Activated CD4-positive, alpha-beta T cell treated with anti-CD3 and anti-CD28 coated beads, Interleukin-10, Interleukin-2, amounts not matched to agents 100 ng/mL and 50 ng/mL, durations not matched to agents 16 hours and 8 hours (primary cell): ENCODE results near the gene CSNK1G1.
"Not testable (repeated sequence)": the region's sequence is repeated elsewhere in the genome, so short reads cannot be mapped to it uniquely, and the experiment has no call there.

ENCODE experiments used
- DNase-seq: peaks from one replicate; pipeline ENCODE4 v3.0.0-alpha.2; 2020

Gene CSNK1G1

DNA sequence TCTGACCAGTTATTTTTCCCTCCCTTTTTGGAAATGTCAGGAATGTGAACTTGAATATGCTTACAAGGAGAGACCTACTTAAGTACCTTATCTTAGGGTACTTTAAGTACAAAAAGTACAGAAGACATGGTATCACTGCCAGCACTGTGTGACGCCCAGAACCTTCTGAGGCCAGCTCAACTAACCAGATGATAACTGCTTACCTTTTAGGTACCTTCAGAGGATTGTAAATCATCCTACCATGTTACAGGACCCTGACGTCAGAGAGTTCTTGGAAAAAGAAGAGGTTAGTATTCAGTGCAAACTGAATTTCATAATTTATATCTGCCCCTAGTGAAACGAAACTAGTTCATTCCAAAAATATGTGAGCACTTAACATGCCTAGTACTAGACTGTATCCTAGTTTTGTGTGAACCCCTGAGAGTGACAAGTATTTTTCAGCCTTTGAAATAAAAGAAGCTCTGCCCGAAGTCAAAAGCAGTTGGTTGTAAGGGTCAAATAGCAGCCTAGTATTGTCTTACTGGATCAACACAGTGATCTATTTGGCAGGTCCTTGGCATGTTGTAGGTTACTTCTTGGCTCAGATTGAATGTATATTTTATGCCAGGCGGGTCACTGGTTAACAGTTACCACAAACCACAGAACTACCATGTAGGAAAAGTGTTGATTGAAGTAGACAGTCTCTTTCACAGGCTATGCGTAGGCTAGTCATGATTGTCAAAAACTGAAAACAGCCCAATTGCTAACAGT lies 228.3 kb downstream of the CSNK1G1 start:
- DNase-seq: no peak

DNA sequence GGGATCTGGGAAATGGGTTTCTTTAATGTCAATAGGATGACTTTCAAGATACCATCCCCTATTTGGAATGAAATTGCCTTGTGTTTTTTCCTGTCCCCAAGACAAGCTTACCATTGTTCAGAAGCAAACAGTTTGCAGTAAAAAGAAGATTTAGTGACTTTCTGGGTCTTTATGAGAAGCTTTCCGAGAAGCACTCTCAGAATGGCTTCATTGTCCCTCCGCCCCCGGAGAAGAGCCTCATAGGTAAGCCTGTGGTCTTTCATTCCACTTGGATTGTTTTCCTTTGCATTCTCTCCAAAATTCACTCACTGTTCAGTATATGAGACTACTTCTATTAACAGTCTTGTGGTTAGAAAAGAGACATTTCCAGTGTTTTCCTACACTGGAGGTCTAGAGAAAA lies 230.0 kb downstream of the CSNK1G1 start:
- DNase-seq: no peak

DNA sequence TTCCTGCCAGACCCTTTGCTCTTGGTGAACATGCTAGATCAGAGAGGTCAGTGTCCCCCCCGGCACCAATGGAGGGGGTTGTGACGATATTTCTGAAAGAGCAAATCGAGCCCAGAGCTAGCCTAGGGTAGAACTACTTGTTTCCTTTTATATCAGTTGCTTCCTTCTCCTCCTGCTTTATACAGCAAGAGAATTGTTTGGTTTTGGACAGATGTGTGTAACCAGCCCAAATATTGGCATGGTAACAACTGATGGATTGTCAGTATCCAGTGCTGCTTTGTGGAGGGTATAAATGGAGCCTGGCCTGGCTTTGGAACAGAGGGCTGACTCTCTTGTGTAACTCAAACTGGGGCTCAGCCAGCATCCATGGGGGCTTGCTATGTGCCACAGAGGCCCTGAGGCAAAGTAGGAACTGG lies 233.0 kb downstream of the CSNK1G1 start:
- no peak for DNase-seq

DNA sequence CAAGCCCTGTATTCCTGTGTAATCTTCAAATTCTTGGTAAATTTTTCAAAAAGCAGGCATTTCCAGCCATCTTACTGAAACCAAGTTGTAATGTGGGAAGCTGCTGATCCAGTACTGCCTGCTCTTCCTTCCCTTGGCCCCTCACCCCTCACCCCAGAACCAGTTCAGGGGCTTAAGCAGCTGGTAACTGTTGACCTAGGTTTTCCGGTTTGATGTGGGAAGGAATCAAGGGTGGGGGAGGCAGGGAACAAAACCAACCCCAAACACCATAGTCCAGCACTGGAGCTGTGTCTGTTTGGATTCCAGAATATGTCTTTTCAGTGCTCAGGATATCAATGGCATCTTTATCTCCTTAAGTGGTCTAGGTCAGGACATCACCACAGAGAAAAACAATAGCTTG lies 233.5 kb downstream of the CSNK1G1 start:
- no peak for DNase-seq

DNA sequence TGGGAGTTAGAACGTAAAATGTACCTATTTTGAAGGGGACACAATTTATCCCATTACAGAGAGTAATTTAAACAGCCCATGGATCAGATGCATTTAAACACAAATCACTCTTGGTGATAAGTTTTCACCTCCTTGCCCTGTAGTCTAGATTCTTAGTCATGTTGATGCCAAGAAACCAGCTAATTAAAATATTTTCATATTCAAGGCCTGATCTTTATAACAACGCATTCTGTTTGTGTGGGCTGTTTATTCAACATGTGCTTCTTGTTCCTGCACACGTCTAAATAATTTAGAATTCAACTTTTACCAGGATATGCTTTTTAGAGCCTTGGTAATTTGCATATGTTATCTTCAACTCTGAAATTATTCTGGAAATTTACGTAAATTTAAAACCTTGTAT lies 234.4 kb downstream of the CSNK1G1 start:
- no peak for DNase-seq

DNA sequence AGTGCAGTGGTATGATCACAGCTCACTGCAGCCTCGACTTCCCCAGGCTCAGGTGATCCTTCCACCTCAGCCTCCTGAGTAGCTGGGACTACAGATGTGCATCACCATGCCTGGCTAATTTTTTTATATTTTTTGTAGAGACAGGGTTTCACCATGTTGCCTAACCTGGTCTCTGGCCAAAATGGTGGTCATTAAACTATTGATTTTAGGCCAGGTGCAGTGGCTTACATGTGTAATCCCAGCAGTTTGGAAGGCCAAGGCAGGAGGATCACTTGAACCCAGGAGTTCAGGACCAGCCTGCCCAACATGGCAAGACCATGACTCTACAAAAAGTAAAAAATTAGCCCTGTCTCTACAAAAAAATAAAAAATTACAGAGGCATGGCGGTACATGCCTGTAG lies 235.7 kb downstream of the CSNK1G1 start:
- not testable (repeated sequence) for DNase-seq

DNA sequence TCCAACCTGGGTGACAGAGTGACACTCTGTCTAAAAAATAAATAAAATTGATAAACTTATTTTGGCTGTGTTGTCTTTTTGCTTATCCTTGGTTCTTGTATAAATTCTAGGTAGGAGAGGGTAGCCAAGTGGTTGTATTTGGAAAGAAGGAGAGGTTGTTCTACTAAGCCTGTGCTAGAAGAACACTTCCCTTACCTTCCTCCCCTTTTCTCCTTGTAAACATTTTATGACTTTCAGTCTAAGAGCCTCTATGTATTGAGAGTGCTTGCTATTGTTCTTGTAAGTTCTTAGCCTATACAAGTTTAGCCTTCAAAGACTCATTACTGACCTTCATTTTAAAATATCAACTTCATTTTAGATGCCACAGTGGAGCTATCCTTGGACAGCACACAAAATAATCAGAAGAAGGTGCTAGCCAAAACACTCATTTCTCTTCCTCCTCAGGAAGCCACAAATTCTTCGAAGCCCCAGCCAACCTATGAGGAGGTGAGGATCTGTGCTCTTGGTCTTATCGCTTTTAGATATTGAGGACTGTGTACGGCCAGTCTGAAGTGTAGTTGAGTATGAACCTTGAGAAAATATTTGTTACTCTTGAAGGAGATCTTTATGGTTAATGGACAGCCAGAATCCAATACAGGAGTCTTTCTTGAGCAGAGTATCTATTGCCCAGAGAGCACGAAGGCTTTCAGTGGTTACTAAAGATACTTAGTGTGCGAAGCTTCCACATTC lies 238.1 kb downstream of the CSNK1G1 start:
- DNase-seq: no peak
